Colonic mucosa (tissue), 4 donors: ENCODE results near the gene ITIH5. TPM values are rescaled to one million over a fixed set of nuclear protein-coding genes. Genes with fewer than 3 reads are reported as not detected.

Experiments used
- DNase-seq: peaks from one replicate; pipeline ENCODE4 v3.0.0-alpha.2; 2020
- H3K27ac ChIP-seq: fragments of 200-600 bp; one replicate; pipeline ENCODE4 v1.8.0; 2021
- H3K27me3 ChIP-seq: fragments of 200-600 bp; one replicate; pipeline ENCODE4 v1.8.0; 2021
- H3K36me3 ChIP-seq: fragments of 200-600 bp; one replicate; pipeline ENCODE4 v1.8.0; 2021
- H3K4me1 ChIP-seq: fragments of 200-600 bp; one replicate; pipeline ENCODE4 v1.8.0; 2021; ENCODE audit warnings: mild to moderate bottlenecking
- H3K4me3 ChIP-seq: fragments of 200-600 bp; one replicate; pipeline ENCODE4 v1.8.0; 2021
- H3K9ac ChIP-seq, 2 donors: one replicate each; pipeline ENCODE4 v1.7.0; 2013; ENCODE audit warnings: control low read depth in 2 of 2, low read depth in 2 of 2, low read length in 2 of 2
- H3K9me3 ChIP-seq: fragments of 200-600 bp; one replicate; pipeline ENCODE4 v1.8.0; 2021
- intact Hi-C: fragments of 100-400 bp; cut with DNase I; formaldehyde crosslinking; loops from one replicate; pipeline ENCODE4 v1.14.1; 2022
- total RNA-seq, 2 donors: library from RNA; stranded (reverse); fragmentation: NEBNext Ultra II Directional in 1 of 2; extraction: Animal tissue kit (Norgen Biotek cat#: 25700) in 1 of 2; gene quantifications; one replicate each; pipeline ENCODE4 v1.2.1, GENCODE V29; 2021
- TF ChIP-seq, protein P1 (sequence below): fragments of 200-600 bp; IDR thresholded peaks from one replicate; pipeline ENCODE4 v1.8.0; 2022; ENCODE audit warnings: antibody characterized with exemption, mild to moderate bottlenecking
- donor health status: healthy.
- donor health status: DM: no; HTN: no; CAD: no.
- donor health status: DM: no; HTN: no; CAD: no.

Gene ITIH5
- total RNA-seq, 2 donors from 2014 or later, result 2.2 to 15.6 TPM

DNA sequence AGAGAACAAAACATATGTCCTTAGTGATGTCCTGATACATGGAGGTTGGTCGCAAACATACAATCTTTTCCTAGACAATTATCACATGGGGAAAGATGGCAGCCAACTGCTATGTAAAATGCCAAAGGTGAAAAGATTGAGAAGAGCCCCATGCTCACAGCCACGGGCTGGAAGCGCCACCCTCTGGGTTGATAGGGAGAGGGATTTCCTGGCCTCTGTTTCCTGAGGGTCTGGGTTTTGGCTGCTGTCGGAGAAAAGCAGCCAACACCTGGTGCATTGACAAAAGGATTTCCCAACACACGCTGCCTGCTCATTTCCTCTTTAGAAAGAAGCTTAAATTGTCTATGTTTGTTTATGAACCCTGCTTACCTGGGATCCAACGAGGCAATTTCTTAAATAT is 43.8 kb downstream of the ITIH5 start:
- Histone ChIP-seq H3K4me1 (no peaks in the 10 kb centered on the region), H3K4me3 (no peak overlapping the region), H3K27ac (no peak overlapping the region), H3K36me3 (no peaks in the 10 kb centered on the region), H3K27me3 (no peaks in the 10 kb centered on the region), H3K9me3 (no peaks in the 10 kb centered on the region), H3K9ac (no peak overlapping the region)
- no peak for DNase-seq
- TF ChIP-seq, protein P1, sequence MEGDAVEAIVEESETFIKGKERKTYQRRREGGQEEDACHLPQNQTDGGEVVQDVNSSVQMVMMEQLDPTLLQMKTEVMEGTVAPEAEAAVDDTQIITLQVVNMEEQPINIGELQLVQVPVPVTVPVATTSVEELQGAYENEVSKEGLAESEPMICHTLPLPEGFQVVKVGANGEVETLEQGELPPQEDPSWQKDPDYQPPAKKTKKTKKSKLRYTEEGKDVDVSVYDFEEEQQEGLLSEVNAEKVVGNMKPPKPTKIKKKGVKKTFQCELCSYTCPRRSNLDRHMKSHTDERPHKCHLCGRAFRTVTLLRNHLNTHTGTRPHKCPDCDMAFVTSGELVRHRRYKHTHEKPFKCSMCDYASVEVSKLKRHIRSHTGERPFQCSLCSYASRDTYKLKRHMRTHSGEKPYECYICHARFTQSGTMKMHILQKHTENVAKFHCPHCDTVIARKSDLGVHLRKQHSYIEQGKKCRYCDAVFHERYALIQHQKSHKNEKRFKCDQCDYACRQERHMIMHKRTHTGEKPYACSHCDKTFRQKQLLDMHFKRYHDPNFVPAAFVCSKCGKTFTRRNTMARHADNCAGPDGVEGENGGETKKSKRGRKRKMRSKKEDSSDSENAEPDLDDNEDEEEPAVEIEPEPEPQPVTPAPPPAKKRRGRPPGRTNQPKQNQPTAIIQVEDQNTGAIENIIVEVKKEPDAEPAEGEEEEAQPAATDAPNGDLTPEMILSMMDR, result no peak
- intact Hi-C loops, result no loop called here

DNA sequence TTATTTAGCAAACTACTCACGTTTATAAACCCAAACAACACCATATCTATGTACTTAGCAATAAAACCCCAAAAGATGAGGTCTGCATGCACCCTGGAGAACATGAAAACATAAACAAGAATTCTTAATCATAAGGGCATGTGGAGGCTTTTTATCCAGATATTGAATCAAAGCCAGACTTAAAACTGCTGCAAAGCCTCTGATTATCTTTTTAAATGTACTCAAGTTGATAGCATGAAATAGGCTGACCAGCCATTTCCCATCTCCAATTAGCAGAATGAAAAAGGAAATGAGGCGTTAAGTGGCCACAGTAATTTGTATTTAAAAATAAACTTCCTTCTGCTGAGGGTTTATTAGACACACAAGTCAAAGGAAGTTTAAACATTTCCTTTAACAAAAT is 48.3 kb downstream of the ITIH5 start:
- no peaks in the 10 kb centered on the region for H3K27me3 ChIP-seq

DNA sequence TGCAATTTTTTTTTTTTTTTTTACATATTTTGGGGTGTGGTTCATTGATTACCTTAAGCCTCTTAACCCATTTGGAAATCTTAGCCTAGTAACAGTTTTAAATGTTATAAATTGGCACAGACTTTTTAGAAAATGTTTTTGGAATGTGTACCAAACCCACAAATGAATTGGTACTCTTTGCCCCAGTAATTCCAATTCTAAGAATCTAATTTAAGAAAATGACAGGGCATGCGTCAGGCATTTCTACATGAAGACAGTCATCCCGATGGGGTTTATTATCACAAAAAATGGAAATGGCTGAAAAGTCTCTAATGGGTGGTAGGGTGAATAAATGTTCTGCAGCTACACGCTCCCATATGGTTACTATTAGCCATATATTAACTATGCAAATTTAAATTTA is 54.9 kb downstream of the ITIH5 start:
- no peaks in the 10 kb centered on the region for H3K27me3 ChIP-seq
- no peak overlapping the region for H3K4me3 ChIP-seq
- no peak overlapping the region for H3K27ac ChIP-seq
- intact Hi-C loops, result no loop called here
- H3K9ac ChIP-seq, result no peak overlapping the region
- no peaks in the 10 kb centered on the region for H3K9me3 ChIP-seq
- no peak for DNase-seq
- H3K4me1 ChIP-seq, result no peaks in the 10 kb centered on the region
- H3K36me3 ChIP-seq, result no peaks in the 10 kb centered on the region
- TF ChIP-seq, protein P1, result no peak

More for the DNA sequence above, 48.3 kb downstream of the ITIH5 start:
- intact Hi-C loops, result no loop called here
- H3K4me3 ChIP-seq, result no peak overlapping the region
- DNase-seq, result no peak
- no peaks in the 10 kb centered on the region for H3K36me3 ChIP-seq
- no peak overlapping the region for H3K27ac ChIP-seq
- no peak overlapping the region for H3K9ac ChIP-seq
- TF ChIP-seq, protein P1, result no peak
- no peaks in the 10 kb centered on the region for H3K9me3 ChIP-seq
- no peaks in the 10 kb centered on the region for H3K4me1 ChIP-seq

DNA sequence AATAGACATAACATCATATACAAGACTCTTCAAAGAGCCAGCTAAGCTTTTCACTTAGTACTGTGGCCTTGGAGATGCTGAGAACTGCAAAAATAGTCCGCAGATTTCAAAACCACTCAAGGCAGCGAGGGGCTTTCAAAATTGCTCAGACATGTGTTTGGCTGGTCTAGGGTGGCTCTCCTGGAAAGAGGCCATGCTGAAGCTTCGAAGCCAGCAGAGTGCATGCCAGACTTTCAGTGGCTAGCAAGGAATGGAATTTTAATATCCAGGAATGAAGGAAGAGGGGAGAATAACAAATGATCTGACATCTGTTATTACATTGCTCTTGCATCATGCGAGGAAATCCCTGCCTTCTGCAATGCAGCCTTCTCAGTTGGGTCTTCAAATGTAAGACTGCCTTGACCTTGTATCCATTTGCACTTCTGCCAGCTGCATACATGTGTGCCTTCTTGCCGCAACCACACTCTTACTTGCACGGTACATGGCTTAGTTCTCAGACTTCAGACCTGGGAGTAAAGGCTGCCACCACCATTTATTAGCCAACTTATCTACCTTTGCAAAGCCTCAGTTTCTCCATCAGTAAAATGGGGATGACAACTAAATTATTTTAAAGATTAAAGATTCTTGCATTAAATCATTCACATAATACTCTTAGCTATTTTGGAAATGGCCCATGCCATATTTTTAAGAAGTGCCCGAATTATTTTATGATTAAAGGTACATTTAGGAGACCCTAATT is 55.9 kb downstream of the ITIH5 start:
- TF ChIP-seq, protein P1, result no peak
- DNase-seq, result peak; percentile 27
- H3K4me1 ChIP-seq, result no peaks in the 10 kb centered on the region
- no peaks in the 10 kb centered on the region for H3K27me3 ChIP-seq
- no peak overlapping the region for H3K4me3 ChIP-seq
- intact Hi-C loops, result no loop called here
- H3K27ac ChIP-seq, result no peak overlapping the region
- no peaks in the 10 kb centered on the region for H3K36me3 ChIP-seq
- H3K9me3 ChIP-seq, result no peaks in the 10 kb centered on the region
- no peak overlapping the region for H3K9ac ChIP-seq

DNA sequence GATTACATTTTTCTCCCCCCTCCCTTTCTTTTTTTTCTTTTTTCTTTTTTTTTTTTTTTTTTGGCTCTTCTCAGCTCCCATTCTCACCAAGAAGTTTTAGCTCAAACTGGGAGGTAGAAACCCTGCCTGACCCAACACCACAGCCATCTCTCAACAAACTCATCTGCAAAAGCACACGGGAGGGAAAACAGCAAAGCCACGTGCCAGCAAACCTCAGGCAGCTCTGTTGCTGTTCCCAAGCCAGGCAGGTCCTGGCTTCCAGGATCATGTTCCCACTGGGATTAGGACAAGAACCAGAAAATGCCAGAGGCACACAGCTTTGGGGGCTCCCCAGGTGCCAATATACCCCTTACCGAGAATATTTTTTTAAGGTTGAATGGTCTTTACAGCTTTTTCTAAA is 56.7 kb downstream of the ITIH5 start:
- no peaks in the 10 kb centered on the region for H3K27me3 ChIP-seq
- no peaks in the 10 kb centered on the region for H3K36me3 ChIP-seq
- TF ChIP-seq, protein P1, result no peak
- no peak overlapping the region for H3K27ac ChIP-seq
- no peaks in the 10 kb centered on the region for H3K4me1 ChIP-seq
- H3K9ac ChIP-seq, result no peak overlapping the region
- H3K9me3 ChIP-seq, result no peaks in the 10 kb centered on the region
- intact Hi-C loops, result no loop called here
- H3K4me3 ChIP-seq, result no peak overlapping the region
- no peak for DNase-seq
